Measurements from ENCODE around the gene SCD5. TPM values are rescaled to one million over a fixed set of nuclear protein-coding genes. Genes with fewer than 3 reads are reported as not detected.

SCD5 gene
- total RNA-seq, 1 donor from 2014 or later = 23.9 TPM

GRCh38 chr4:82787342-82787741 lies 11.3 kb downstream of the SCD5 start:
- no peak for TF ChIP-seq CTCF (IDR thresholded peaks at IDR 0.05)
- no peaks in the 10 kb centered on the region for H3K9me3 Mint-ChIP-seq (ENCODE audit: unreplicated experiment)

DNA sequence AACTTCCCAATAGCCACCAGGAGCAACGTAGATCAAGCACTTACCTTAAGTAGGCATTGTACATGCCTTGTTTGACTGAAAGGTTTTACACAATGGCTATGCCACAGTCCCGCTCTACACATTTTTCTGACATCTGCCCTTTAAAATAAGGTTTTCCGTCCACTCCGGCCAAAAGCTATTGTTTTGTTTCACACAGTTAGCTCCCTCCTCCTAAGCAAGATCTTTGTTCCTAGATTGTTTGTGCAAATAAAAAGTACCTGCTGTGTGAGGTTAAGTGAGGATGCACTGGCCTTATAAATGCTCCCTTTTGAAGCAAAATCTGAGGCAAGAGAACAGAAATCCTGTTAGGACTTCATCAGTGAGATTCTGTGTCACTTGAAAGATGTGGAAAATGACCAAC lies 11.8 kb downstream of the SCD5 start:
- no peak overlapping the region for H3K4me3 Mint-ChIP-seq (ENCODE audit: unreplicated experiment)
- H3K27ac Mint-ChIP-seq (ENCODE audit: unreplicated experiment) = peak overlapping the region; percentile 9
- no peak for TF ChIP-seq CTCF (IDR thresholded peaks at IDR 0.05)
- H3K9me3 Mint-ChIP-seq (ENCODE audit: unreplicated experiment) = no peaks in the 10 kb centered on the region
- H3K36me3 Mint-ChIP-seq (ENCODE audit: unreplicated experiment) = peaks cover 2% of the 10 kb centered on the region
- peaks cover 52% of the 10 kb centered on the region for H3K4me1 Mint-ChIP-seq (ENCODE audit: unreplicated experiment)
- H3K27me3 Mint-ChIP-seq (ENCODE audit: unreplicated experiment) = no peaks in the 10 kb centered on the region
- DNase-seq (ENCODE audit: extremely low spot score, unreplicated experiment) = no peak

More at GRCh38 chr4:82787342-82787741, 11.3 kb downstream of the SCD5 start:
- Mint-ChIP-seq H3K27me3 (ENCODE audit: unreplicated experiment) (no peaks in the 10 kb centered on the region), H3K27ac (ENCODE audit: unreplicated experiment) (no peak overlapping the region), H3K36me3 (ENCODE audit: unreplicated experiment) (peaks cover 2% of the 10 kb centered on the region), H3K4me3 (ENCODE audit: unreplicated experiment) (no peak overlapping the region), H3K4me1 (ENCODE audit: unreplicated experiment) (peaks cover 49% of the 10 kb centered on the region)
- peak; percentile 15 for DNase-seq (ENCODE audit: extremely low spot score, unreplicated experiment)

DNA sequence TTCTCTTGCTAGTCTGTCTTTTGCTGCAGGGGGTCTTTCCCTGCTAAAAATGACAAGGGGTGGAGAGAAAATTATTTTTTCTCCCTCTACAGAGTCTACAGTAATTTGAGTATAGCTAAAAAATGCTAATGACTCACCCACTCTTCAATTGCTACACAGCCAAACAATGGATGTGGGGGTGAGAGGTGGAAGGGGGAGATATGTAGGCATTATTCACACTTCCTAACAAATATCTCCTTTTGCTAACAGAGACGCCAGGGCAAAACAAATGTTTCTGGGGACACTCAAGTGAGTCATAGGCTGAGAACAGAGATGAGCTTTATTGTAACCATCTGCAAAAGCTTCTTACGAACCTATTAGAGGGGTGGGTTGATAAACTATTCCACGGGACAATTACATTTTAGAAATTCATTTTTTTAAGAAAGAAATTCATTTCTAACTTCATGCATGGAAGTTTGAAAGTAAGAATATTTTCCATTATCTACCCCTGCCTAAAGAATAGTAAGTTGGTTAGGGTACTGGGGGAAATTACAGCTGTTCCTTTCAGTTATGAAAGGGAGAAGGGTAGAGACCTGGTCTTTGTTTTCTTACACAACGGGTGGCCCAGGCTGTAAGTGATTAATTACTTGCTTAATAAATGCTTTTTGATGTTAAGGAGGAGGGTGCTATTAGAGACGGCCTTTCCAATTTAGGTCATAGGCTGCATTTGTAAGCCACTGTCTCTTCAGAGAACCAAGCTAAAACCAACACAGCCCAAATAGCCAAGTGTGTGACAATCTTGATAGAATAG lies 12.8 kb downstream of the SCD5 start:
- H3K4me3 Mint-ChIP-seq (ENCODE audit: unreplicated experiment) = peak overlapping the region; percentile 51
- H3K36me3 Mint-ChIP-seq (ENCODE audit: unreplicated experiment) = no peaks in the 10 kb centered on the region
- no peaks in the 10 kb centered on the region for H3K9me3 Mint-ChIP-seq (ENCODE audit: unreplicated experiment)
- TF ChIP-seq CTCF (IDR thresholded peaks at IDR 0.05) = no peak
- peak overlapping the region; percentile 81 for H3K27ac Mint-ChIP-seq (ENCODE audit: unreplicated experiment)
- no peak for DNase-seq (ENCODE audit: extremely low spot score, unreplicated experiment)
- no peaks in the 10 kb centered on the region for H3K27me3 Mint-ChIP-seq (ENCODE audit: unreplicated experiment)
- H3K4me1 Mint-ChIP-seq (ENCODE audit: unreplicated experiment) = peaks cover 57% of the 10 kb centered on the region

GRCh38 chr4:82784681-82785610 lies 13.7 kb downstream of the SCD5 start:
- TF ChIP-seq CTCF (IDR thresholded peaks at IDR 0.05) = no peak
- Mint-ChIP-seq H3K4me3 (ENCODE audit: unreplicated experiment) (peak overlapping the region; percentile 51), H3K27me3 (ENCODE audit: unreplicated experiment) (no peaks in the 10 kb centered on the region), H3K36me3 (ENCODE audit: unreplicated experiment) (no peaks in the 10 kb centered on the region), H3K27ac (ENCODE audit: unreplicated experiment) (peak overlapping the region; percentile 81), H3K4me1 (ENCODE audit: unreplicated experiment) (peaks cover 65% of the 10 kb centered on the region), H3K9me3 (ENCODE audit: unreplicated experiment) (no peaks in the 10 kb centered on the region)
- DNase-seq (ENCODE audit: extremely low spot score, unreplicated experiment) = no peak

All from osteocyte (in vitro differentiated cells).